HepG2 (cell line): ENCODE data around the gene PARK7. TPM values are rescaled to one million over a fixed set of nuclear protein-coding genes. Genes with fewer than 3 reads are reported as not detected.

Experiments
- MAFF ChIP-seq: IDR thresholded peaks from 2 replicates; pipeline ENCODE4 v1.6.1; 2011; ENCODE audit warnings: low read depth, low read length, improper control_type of control experiment
- SNRNP70 ChIP-seq: fragments of 200-400 bp; formaldehyde crosslinking; IDR thresholded peaks from 2 replicates; pipeline ENCODE4 v1.6.1; 2017; ENCODE audit warnings: mild to moderate bottlenecking, low read depth, low read length, moderate library complexity
- ZFP62 ChIP-seq: sonication (generic); formaldehyde crosslinking; IDR thresholded peaks from 2 replicates; pipeline ENCODE4 v1.4.0; 2020; ENCODE audit warnings: missing genetic modification reagents
- ZMAT3 ChIP-seq: sonication (generic); formaldehyde crosslinking; conservative IDR thresholded peaks from 2 replicates; pipeline ENCODE4 v1.7.0; 2021; ENCODE audit warnings: missing genetic modification reagents
- ZNF263 ChIP-seq: sonication (generic); formaldehyde crosslinking; IDR thresholded peaks from 2 replicates; pipeline ENCODE4 v1.4.0; 2020; ENCODE audit warnings: missing genetic modification reagents
- ZNF766 ChIP-seq: sonication (generic); formaldehyde crosslinking; IDR thresholded peaks from 2 replicates; pipeline ENCODE4 v1.5.0; 2020; ENCODE audit warnings: missing genetic modification reagents, borderline replicate concordance
- polyA plus RNA-seq, 8 experiments: library from polyadenylated mRNA; depleted of rRNA in 3 of 8; stranded (reverse) in 7 of 8; unstranded in 1 of 8; fragments of >200 nt; fragmentation: Illumina TruSeq in 4 of 8; extraction: Trizol in 4 of 8; gene quantifications; 2 replicates each; pipeline versions ENCODE4 v1.2.1 to v1.2.3, GENCODE V29; 2011 to 2016; ENCODE audit warnings: low read depth in 4 of 8, missing spikeins in 1 of 8, mixed read lengths in 1 of 8; ENCODE audit not compliant: insufficient read depth in 1 of 8
- total RNA-seq, 5 experiments: library from RNA; depleted of rRNA; stranded (reverse); fragments of >200 nt; fragmentation: Illumina TruSeq; extraction: Trizol; gene quantifications; 2 replicates each; pipeline ENCODE4 v1.2.3, GENCODE V29; 2016; ENCODE audit warnings: low read depth in 1 of 5
- TF ChIP-seq, protein P1 (sequence below): fragments of 450-650 bp; IDR thresholded peaks from 2 replicates; pipeline ENCODE4 v1.6.1; 2017; ENCODE audit warnings: mild to moderate bottlenecking
- TF ChIP-seq, protein P2 (sequence below): sonication (generic); formaldehyde crosslinking; IDR thresholded peaks from 2 replicates; pipeline ENCODE4 v1.8.1; 2023; ENCODE audit warnings: mild to moderate bottlenecking, missing genetic modification reagents
- TF ChIP-seq, protein P3 (sequence below): sonication (generic); formaldehyde crosslinking; IDR thresholded peaks from 2 replicates; pipeline ENCODE4 v1.4.0; 2020; ENCODE audit warnings: mild to moderate bottlenecking, missing genetic modification reagents, borderline replicate concordance
- TF ChIP-seq, protein P4 (sequence below): sonication (generic); formaldehyde crosslinking; IDR thresholded peaks from 2 replicates; pipeline ENCODE4 v1.5.1; 2020; ENCODE audit warnings: missing genetic modification reagents, mild to moderate bottlenecking, borderline replicate concordance
- TF ChIP-seq, protein P5 (sequence below): sonication (generic); formaldehyde crosslinking; IDR thresholded peaks from 2 replicates; pipeline ENCODE4 v1.5.0; 2020; ENCODE audit warnings: mild to moderate bottlenecking, missing genetic modification reagents, borderline replicate concordance

The PARK7 gene
- total and polyA plus RNA-seq, 2 of the 13 experiments (the other 11 are each of a cell fraction or from before 2014, with no cell fraction given): 212 to 296 TPM

DNA sequence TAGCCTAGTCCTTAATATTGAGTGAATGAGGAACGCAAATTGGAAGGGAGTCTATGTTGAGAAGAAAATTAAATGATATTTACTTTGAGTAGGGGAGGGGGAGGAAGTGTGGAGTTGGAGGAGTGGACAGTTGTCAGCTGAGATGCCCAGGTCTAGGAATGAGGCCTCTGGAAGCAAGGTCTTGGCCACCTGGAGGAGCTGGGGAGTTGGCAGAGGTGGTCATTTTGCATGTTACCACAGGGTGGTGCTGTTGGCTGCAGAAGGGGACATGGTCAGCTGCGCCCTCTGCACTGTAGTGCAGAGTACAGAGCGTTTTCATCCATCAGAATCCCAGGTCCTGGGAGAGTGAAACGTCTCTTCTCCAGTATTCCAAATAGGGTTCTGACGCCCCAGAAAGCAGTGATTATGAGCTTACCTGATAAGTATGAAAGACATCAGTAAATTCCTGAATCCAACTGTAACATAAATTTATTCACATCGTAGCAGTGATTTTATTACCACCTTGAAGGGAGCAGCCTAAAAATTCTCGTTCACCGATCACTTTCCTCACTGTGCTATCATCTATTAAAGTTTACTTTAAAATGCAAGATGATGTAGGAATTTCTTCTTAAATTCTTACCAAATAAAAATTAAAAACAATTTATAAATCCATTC, 13.8 kb downstream of the PARK7 start (continued):
- TF ChIP-seq, protein P1, sequence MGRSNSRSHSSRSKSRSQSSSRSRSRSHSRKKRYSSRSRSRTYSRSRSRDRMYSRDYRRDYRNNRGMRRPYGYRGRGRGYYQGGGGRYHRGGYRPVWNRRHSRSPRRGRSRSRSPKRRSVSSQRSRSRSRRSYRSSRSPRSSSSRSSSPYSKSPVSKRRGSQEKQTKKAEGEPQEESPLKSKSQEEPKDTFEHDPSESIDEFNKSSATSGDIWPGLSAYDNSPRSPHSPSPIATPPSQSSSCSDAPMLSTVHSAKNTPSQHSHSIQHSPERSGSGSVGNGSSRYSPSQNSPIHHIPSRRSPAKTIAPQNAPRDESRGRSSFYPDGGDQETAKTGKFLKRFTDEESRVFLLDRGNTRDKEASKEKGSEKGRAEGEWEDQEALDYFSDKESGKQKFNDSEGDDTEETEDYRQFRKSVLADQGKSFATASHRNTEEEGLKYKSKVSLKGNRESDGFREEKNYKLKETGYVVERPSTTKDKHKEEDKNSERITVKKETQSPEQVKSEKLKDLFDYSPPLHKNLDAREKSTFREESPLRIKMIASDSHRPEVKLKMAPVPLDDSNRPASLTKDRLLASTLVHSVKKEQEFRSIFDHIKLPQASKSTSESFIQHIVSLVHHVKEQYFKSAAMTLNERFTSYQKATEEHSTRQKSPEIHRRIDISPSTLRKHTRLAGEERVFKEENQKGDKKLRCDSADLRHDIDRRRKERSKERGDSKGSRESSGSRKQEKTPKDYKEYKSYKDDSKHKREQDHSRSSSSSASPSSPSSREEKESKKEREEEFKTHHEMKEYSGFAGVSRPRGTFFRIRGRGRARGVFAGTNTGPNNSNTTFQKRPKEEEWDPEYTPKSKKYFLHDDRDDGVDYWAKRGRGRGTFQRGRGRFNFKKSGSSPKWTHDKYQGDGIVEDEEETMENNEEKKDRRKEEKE: no peak
- no peak for TF ChIP-seq SNRNP70
- no peak for TF ChIP-seq ZNF263 (CRISPR knock-in tag)
- TF ChIP-seq, protein P2, sequence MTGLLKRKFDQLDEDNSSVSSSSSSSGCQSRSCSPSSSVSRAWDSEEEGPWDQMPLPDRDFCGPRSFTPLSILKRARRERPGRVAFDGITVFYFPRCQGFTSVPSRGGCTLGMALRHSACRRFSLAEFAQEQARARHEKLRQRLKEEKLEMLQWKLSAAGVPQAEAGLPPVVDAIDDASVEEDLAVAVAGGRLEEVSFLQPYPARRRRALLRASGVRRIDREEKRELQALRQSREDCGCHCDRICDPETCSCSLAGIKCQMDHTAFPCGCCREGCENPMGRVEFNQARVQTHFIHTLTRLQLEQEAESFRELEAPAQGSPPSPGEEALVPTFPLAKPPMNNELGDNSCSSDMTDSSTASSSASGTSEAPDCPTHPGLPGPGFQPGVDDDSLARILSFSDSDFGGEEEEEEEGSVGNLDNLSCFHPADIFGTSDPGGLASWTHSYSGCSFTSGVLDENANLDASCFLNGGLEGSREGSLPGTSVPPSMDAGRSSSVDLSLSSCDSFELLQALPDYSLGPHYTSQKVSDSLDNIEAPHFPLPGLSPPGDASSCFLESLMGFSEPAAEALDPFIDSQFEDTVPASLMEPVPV (CRISPR knock-in tag): no peak
- TF ChIP-seq, protein P3, sequence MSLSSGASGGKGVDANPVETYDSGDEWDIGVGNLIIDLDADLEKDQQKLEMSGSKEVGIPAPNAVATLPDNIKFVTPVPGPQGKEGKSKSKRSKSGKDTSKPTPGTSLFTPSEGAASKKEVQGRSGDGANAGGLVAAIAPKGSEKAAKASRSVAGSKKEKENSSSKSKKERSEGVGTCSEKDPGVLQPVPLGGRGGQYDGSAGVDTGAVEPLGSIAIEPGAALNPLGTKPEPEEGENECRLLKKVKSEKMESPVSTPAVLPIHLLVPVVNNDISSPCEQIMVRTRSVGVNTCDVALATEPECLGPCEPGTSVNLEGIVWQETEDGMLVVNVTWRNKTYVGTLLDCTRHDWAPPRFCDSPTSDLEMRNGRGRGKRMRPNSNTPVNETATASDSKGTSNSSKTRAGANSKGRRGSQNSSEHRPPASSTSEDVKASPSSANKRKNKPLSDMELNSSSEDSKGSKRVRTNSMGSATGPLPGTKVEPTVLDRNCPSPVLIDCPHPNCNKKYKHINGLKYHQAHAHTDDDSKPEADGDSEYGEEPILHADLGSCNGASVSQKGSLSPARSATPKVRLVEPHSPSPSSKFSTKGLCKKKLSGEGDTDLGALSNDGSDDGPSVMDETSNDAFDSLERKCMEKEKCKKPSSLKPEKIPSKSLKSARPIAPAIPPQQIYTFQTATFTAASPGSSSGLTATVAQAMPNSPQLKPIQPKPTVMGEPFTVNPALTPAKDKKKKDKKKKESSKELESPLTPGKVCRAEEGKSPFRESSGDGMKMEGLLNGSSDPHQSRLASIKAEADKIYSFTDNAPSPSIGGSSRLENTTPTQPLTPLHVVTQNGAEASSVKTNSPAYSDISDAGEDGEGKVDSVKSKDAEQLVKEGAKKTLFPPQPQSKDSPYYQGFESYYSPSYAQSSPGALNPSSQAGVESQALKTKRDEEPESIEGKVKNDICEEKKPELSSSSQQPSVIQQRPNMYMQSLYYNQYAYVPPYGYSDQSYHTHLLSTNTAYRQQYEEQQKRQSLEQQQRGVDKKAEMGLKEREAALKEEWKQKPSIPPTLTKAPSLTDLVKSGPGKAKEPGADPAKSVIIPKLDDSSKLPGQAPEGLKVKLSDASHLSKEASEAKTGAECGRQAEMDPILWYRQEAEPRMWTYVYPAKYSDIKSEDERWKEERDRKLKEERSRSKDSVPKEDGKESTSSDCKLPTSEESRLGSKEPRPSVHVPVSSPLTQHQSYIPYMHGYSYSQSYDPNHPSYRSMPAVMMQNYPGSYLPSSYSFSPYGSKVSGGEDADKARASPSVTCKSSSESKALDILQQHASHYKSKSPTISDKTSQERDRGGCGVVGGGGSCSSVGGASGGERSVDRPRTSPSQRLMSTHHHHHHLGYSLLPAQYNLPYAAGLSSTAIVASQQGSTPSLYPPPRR (CRISPR knock-in tag): no peak
- TF ChIP-seq MAFF: no peak
- TF ChIP-seq, protein P4, sequence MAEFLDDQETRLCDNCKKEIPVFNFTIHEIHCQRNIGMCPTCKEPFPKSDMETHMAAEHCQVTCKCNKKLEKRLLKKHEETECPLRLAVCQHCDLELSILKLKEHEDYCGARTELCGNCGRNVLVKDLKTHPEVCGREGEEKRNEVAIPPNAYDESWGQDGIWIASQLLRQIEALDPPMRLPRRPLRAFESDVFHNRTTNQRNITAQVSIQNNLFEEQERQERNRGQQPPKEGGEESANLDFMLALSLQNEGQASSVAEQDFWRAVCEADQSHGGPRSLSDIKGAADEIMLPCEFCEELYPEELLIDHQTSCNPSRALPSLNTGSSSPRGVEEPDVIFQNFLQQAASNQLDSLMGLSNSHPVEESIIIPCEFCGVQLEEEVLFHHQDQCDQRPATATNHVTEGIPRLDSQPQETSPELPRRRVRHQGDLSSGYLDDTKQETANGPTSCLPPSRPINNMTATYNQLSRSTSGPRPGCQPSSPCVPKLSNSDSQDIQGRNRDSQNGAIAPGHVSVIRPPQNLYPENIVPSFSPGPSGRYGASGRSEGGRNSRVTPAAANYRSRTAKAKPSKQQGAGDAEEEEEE: no peak
- TF ChIP-seq ZFP62: no peak
- no peak for TF ChIP-seq ZMAT3
- no peak for TF ChIP-seq ZNF766 (CRISPR knock-in tag)
- TF ChIP-seq, protein P5, sequence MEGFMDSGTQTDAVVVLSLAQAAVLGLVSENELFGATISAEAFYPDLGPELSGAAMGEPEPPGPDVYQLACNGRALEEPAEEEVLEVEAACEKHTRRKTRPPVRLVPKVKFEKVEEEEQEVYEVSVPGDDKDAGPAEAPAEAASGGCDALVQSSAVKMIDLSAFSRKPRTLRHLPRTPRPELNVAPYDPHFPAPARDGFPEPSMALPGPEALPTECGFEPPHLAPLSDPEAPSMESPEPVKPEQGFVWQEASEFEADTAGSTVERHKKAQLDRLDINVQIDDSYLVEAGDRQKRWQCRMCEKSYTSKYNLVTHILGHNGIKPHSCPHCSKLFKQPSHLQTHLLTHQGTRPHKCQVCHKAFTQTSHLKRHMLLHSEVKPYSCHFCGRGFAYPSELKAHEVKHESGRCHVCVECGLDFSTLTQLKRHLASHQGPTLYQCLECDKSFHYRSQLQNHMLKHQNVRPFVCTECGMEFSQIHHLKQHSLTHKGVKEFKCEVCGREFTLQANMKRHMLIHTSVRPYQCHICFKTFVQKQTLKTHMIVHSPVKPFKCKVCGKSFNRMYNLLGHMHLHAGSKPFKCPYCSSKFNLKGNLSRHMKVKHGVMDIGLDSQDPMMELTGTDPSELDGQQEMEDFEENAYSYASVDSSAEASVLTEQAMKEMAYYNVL: no peak
